CD14-positive monocyte (primary cell): Measurements from ENCODE around the gene PSMD5. TPM values are rescaled to one million over a fixed set of nuclear protein-coding genes. Genes with fewer than 3 reads are reported as not detected.
A peak's percentile ranks its signal among the peaks of the same experiment; 100 is the strongest.

ENCODE experiments used
- DNase-seq, 3 donors: peaks; one replicate each; pipeline ENCODE4 v3.0.0-alpha.2; 2011 to 2022
- H2AFZ ChIP-seq: 2 replicates; pipeline ENCODE4 v1.6.0; 2012; ENCODE audit warnings: mild to moderate bottlenecking, low read depth, low read length, inconsistent platforms; ENCODE audit not compliant: insufficient read depth, poor library complexity, severe bottlenecking
- H3K27ac ChIP-seq, 2 donors: 1 replicate in 1 of 2; 2 replicates in 1 of 2; pipeline ENCODE4 v1.5.1; 2012 to 2013; ENCODE audit warnings: low read length in 2 of 2, control low read depth in 1 of 2, inconsistent platforms in 1 of 2, low read depth in 1 of 2, mild to moderate bottlenecking in 1 of 2
- H3K27me3 ChIP-seq, 2 donors: one replicate each; pipeline versions ENCODE4 v1.6.0 to v1.6.1; 2011 to 2013; ENCODE audit warnings: low read length in 2 of 2; ENCODE audit not compliant: control insufficient read depth in 2 of 2, insufficient read depth in 2 of 2
- H3K36me3 ChIP-seq, 2 donors: replicated peaks in 1 of 2; 1 replicate in 1 of 2; 2 replicates in 1 of 2; pipeline versions ENCODE4 v1.5.1 to v1.6.1; 2012 to 2013; ENCODE audit warnings: low read length in 2 of 2, control low read depth in 1 of 2, inconsistent platforms in 1 of 2, mild to moderate bottlenecking in 1 of 2; ENCODE audit not compliant: insufficient read depth in 2 of 2, control insufficient read depth in 1 of 2
- H3K4me1 ChIP-seq, 2 donors: 1 replicate in 1 of 2; 2 replicates in 1 of 2; pipeline versions ENCODE4 v1.5.1 to v1.6.1; 2012 to 2013; ENCODE audit warnings: low read length in 2 of 2, control low read depth in 1 of 2, inconsistent platforms in 1 of 2, mild to moderate bottlenecking in 1 of 2, moderate library complexity in 1 of 2; ENCODE audit not compliant: insufficient read depth in 2 of 2, control insufficient read depth in 1 of 2
- H3K4me2 ChIP-seq: replicated peaks from 2 replicates; pipeline ENCODE3; 2012; ENCODE audit warnings: low read length, moderate library complexity, mild to moderate bottlenecking; ENCODE audit not compliant: poor library complexity, severe bottlenecking; ENCODE audit errors: extremely low read depth
- H3K4me3 ChIP-seq, 3 experiments: fragments of 200-600 bp in 1 of 3; sonication (generic) in 1 of 3; replicated peaks in 1 of 3; 1 replicate in 2 of 3; 2 replicates in 1 of 3; pipeline ENCODE4 v1.5.1; 2011 to 2013; ENCODE audit warnings: low read length in 3 of 3, mild to moderate bottlenecking in 3 of 3, control low read depth in 2 of 3, low read depth in 2 of 3, inconsistent platforms in 1 of 3, moderate library complexity in 1 of 3
- H3K79me2 ChIP-seq: 2 replicates; pipeline ENCODE4 v1.6.0; 2012; ENCODE audit warnings: mild to moderate bottlenecking, control low read depth, inconsistent platforms, low read length, moderate library complexity; ENCODE audit not compliant: insufficient read depth
- H3K9ac ChIP-seq: 2 replicates; pipeline ENCODE4 v1.6.0; 2017; ENCODE audit warnings: low read length, mild to moderate bottlenecking; ENCODE audit not compliant: insufficient read depth, poor library complexity, severe bottlenecking
- H3K9me3 ChIP-seq, 2 donors: replicated peaks in 1 of 2; 1 replicate in 1 of 2; 2 replicates in 1 of 2; pipeline versions ENCODE4 v1.5.1 to v1.6.1; 2012 to 2013; ENCODE audit warnings: low read length in 2 of 2, control low read depth in 1 of 2; ENCODE audit not compliant: control insufficient read depth in 1 of 2, insufficient read depth in 1 of 2
- H4K20me1 ChIP-seq: 2 replicates; pipeline ENCODE4 v1.6.0; 2012; ENCODE audit warnings: mild to moderate bottlenecking, low read length, control low read depth, moderate library complexity; ENCODE audit not compliant: insufficient read depth
- H3K27ac Mint-ChIP-seq, 7 donors: one replicate each; pipeline ENCODE4 v1.8.0; 2020; ENCODE audit warnings: mild to moderate bottlenecking in 7 of 7, mixed read lengths in 7 of 7, moderate library complexity in 6 of 7, inconsistent platforms in 2 of 7
- H3K27me3 Mint-ChIP-seq, 3 donors: one replicate each; pipeline ENCODE4 v1.8.0; 2021 to 2022; ENCODE audit warnings: low read depth in 3 of 3, mild to moderate bottlenecking in 3 of 3, mixed read lengths in 3 of 3, moderate library complexity in 3 of 3, inconsistent platforms in 1 of 3
- H3K36me3 Mint-ChIP-seq, 2 donors: one replicate each; pipeline ENCODE4 v1.8.0; 2020; ENCODE audit warnings: mixed read lengths in 2 of 2, inconsistent platforms in 1 of 2, mild to moderate bottlenecking in 1 of 2
- H3K4me1 Mint-ChIP-seq: one replicate; pipeline ENCODE4 v1.8.0; 2020; ENCODE audit warnings: mild to moderate bottlenecking, mixed read lengths
- H3K4me3 Mint-ChIP-seq, 2 donors: one replicate each; pipeline ENCODE4 v1.8.0; 2020; ENCODE audit warnings: mild to moderate bottlenecking in 2 of 2, mixed read lengths in 2 of 2, moderate library complexity in 1 of 2
- H3K9me3 Mint-ChIP-seq, 7 donors: one replicate each; pipeline ENCODE4 v1.8.0; 2020 to 2022; ENCODE audit warnings: mixed read lengths in 7 of 7, mild to moderate bottlenecking in 6 of 7, moderate library complexity in 6 of 7, inconsistent platforms in 2 of 7
- CTCF ChIP-seq: fragments of 200-600 bp; IDR thresholded peaks from one replicate; pipeline ENCODE4 v1.8.0; 2022; ENCODE audit warnings: antibody characterized with exemption, mild to moderate bottlenecking
- WGBS: methylation state at CpG from one replicate; pipeline ENCODE4 v1.1.5; 2013; ENCODE audit warnings: missing lambda C conversion rate; ENCODE audit not compliant: insufficient coverage; 5-methylcytosine and 5-hydroxymethylcytosine counted together
- intact Hi-C, 2 donors: fragments of 100-400 bp; cut with micrococcal nuclease; formaldehyde crosslinking; loops; one replicate each; pipeline versions ENCODE4 v1.15.0 to v1.15.1; 2023
- polyA minus RNA-seq: library from RNA; depleted of rRNA, polyadenylated mRNA; stranded (reverse); fragments of >200 nt; gene quantifications from 2 replicates; pipeline ENCODE4 v1.2.3, GENCODE V29; 2012
- polyA plus RNA-seq, 3 donors: library from polyadenylated mRNA; depleted of rRNA in 1 of 3; unstranded in 2 of 3; stranded (reverse) in 1 of 3; fragments of 300-500 nt in 2 of 3; fragments of >200 nt in 1 of 3; fragmentation: Illumina TruSeq in 2 of 3; gene quantifications; 1 replicate in 2 of 3; 2 replicates in 1 of 3; pipeline ENCODE4 v1.2.3, GENCODE V29; 2012 to 2021
- total RNA-seq, 12 experiments: library from RNA in 1 of 12; stranded (reverse) in 1 of 12; fragments of 120-200 nt in 1 of 12; gene quantifications; one replicate each; pipeline ENCODE4 v1.2.4 and lab custom pipeline; 2013 to 2026; ENCODE audit warnings: mixed read lengths in 6 of 12, inconsistent platforms in 1 of 12

Gene PSMD5
- 11.2 TPM for total RNA-seq (2013)
- 10 to 100 TPM; 10.0 to 20.9 (median 10.7) TPM for polyA plus RNA-seq
- polyA minus RNA-seq = 3.6 and 5.9 TPM in 2 replicates
- 16.3 to 56.0 (median 24.7) reads per million in 11 experiments for total RNA-seq (lab: John Stamatoyannopoulos, UW)

- peaks cover 15 to 39% of the 10 kb centered on the region in 2 donors for H3K36me3 Mint-ChIP-seq
- peaks cover 0 to 19% (median 4%) of the 10 kb centered on the region in 7 donors for H3K9me3 Mint-ChIP-seq
- H3K4me2 ChIP-seq = peak within 1 kb of the TSS; percentile 87
- peaks cover 20 to 21% of the 10 kb centered on the region in 2 donors for H3K4me1 ChIP-seq
- peaks cover 0 to 4% (median 0%) of the 10 kb centered on the region in 3 donors for H3K27me3 Mint-ChIP-seq
- H3K27ac ChIP-seq = peak within 1 kb of the TSS; percentile 92 to 94
- H3K27me3 ChIP-seq = no peaks in the 10 kb centered on the region
- peak within 1 kb of the TSS; percentile 73 to 88 (median 78) for H3K4me3 ChIP-seq
- no peaks in the 10 kb centered on the region for H3K9me3 ChIP-seq
- H3K27ac Mint-ChIP-seq = peak within 1 kb of the TSS; percentile 91 to 97 (median 95)
- peak; percentile 97 to 100 (median 99) for DNase-seq
- peak within 1 kb of the TSS; percentile 95 for H2AFZ ChIP-seq
- H3K79me2 ChIP-seq = peaks cover 38% of the 10 kb centered on the region
- TF ChIP-seq CTCF = no peak
- intact Hi-C loops = loop anchor here (5.0 to 10.0 kb wide), 2 partner anchors 46 to 48 kb away; partner anchors contain the start of gene FBXW2 (in 1 of the 2)
- 11% methylated on average over 61 of the region's 62 CpGs for WGBS
- peaks cover 26% of the 10 kb centered on the region for H3K4me1 Mint-ChIP-seq
- peaks cover 5% of the 10 kb centered on the region for H4K20me1 ChIP-seq
- peak within 1 kb of the TSS; percentile 90 to 94 for H3K4me3 Mint-ChIP-seq
- H3K36me3 ChIP-seq = peaks cover 3 to 9% of the 10 kb centered on the region in 2 donors
- peak within 1 kb of the TSS; percentile 89 for H3K9ac ChIP-seq
Observed at GRCh38 chr9:120842685-120843485, at the start of gene PSMD5. TSS of gene PSMD5 (minus strand) at chr9:120842922. CDS start at chr9:120842909, 13 bp downstream.

- peak overlapping the region; percentile 24 for H2AFZ ChIP-seq
- WGBS = 58% methylated on average over 4 of the region's 15 CpGs
Observed at GRCh38 chr9:120891884-120892747, 49.4 kb upstream of the PSMD5 start.

More at GRCh38 chr9:120891884-120892747, 49.4 kb upstream of the PSMD5 start:
- Mint-ChIP-seq H3K9me3 (peaks cover 0 to 2% (median 0%) of the 10 kb centered on the region in 7 donors), H3K4me1 (peaks cover 30% of the 10 kb centered on the region), H3K27ac (peak overlapping the region in 2 of 7 donors; percentile 26 to 32), H3K4me3 (no peak overlapping the region), H3K36me3 (no peaks in the 10 kb centered on the region), H3K27me3 (peaks cover 0 to 4% (median 4%) of the 10 kb centered on the region in 3 donors)
- intact Hi-C loops = no loop called here
- Histone ChIP-seq H3K36me3 (no peaks in the 10 kb centered on the region), H3K4me1 (peaks cover 9 to 18% of the 10 kb centered on the region in 2 donors), H3K9ac (no peak overlapping the region), H3K27ac (no peak overlapping the region), H3K79me2 (no peaks in the 10 kb centered on the region), H3K27me3 (no peaks in the 10 kb centered on the region), H4K20me1 (no peaks in the 10 kb centered on the region), H3K4me3 (no peak overlapping the region), H3K9me3 (no peaks in the 10 kb centered on the region), H3K4me2 (no peak overlapping the region)
- no peak for TF ChIP-seq CTCF
- DNase-seq = no peak
